ENCODE results near the gene JPH2. TPM values are rescaled to one million over a fixed set of nuclear protein-coding genes. Genes with fewer than 3 reads are reported as not detected.
"Not testable (repeated sequence)": the region's sequence is repeated elsewhere in the genome, so short reads cannot be mapped to it uniquely, and the experiment has no call there.

Gene JPH2
- total RNA-seq, 2 experiments from 2014 or later: not detected

GRCh38 chr20:44195605-44196004, 8.6 kb upstream of the JPH2 start:
- ChIA-PET POLR2A (no interaction called here), CTCF (interaction anchor here (0.9 to 2.8 kb wide), 2 partner anchors 78 to 115 kb away, joined by 3 to 9 read pairs; partner anchors contain the start of gene FITM2)

DNA sequence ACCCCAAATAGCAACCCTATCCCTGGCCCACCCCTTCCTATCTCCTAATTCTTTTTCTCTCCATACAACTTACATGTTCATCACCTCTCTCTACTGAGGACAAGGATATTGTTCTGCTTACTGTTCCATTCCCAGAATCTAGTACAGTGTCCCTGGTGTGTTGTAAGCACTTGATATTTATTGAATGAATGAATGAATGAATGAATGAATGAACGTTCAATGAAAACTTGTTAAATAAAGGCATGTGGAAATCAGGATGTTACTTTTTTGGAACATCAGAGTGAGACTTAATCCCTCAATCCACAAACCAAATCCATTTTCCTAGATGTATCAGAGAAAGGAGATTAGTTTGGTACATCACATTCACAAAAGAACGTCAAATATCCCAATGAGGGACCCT, 6.8 kb upstream of the JPH2 start:
- CTCF ChIA-PET: no interaction called here
- POLR2A ChIA-PET: no interaction called here

DNA sequence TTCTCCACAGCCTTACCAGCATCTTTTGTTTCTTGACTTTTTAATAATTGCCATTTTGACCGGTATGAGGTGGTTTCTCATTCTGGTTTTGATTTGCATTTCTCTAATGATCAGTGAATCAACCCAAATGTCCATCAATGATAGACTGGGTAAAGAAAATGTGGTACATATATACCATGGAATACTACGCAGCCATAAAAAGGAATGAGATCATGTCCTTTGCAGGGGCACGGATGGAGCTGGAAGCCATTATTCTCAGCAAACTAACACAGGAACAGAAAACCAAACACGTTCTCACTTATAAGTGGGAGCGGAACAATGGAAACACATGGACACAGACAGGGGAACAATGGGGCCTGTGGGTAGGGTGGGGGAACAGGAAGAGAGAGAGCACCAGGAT, 4.7 kb upstream of the JPH2 start:
- POLR2A ChIA-PET: not testable (repeated sequence)
- CTCF ChIA-PET: interaction anchor here (3.6 kb wide), 1 partner anchor 73 kb away, joined by 37 read pairs; no protein-coding TSS in a partner anchor

- POLR2A ChIA-PET: not testable (repeated sequence)
- CTCF ChIA-PET: interaction anchor here (0.7 to 3.6 kb wide), 11 partner anchors 8 to 285 kb away, joined by 3 to 37 read pairs (median 3); partner anchors contain the start of gene TTPAL
Observed at GRCh38 chr20:44190197-44190852, 3.3 kb upstream of the JPH2 start.

GRCh38 chr20:44188752-44189151, 1.8 kb upstream of the JPH2 start:
- POLR2A ChIA-PET: no interaction called here
- CTCF ChIA-PET: interaction anchor here (0.6 to 3.6 kb wide), 3 partner anchors 30 to 72 kb away, joined by 3 to 37 read pairs (median 7); no protein-coding TSS in a partner anchor

GRCh38 chr20:44187772-44188709, 1.1 kb upstream of the JPH2 start:
- POLR2A ChIA-PET: no interaction called here
- CTCF ChIA-PET: interaction anchor here (0.6 to 2.0 kb wide), 2 partner anchors 24 to 72 kb away, joined by 3 to 7 read pairs; no protein-coding TSS in a partner anchor

GRCh38 chr20:44186674-44187053, 324 bp downstream of the JPH2 start:
- POLR2A ChIA-PET: no interaction called here
- CTCF ChIA-PET: interaction anchor here (2.0 kb wide), 1 partner anchor 70 kb away, joined by 7 read pairs; no protein-coding TSS in a partner anchor

GRCh38 chr20:44186201-44186600, 787 bp downstream of the JPH2 start:
- ChIA-PET CTCF (no interaction called here), POLR2A (no interaction called here)

- CTCF ChIA-PET: no interaction called here
Observed at GRCh38 chr20:44185574-44185973, 1.4 kb downstream of the JPH2 start.

DNA sequence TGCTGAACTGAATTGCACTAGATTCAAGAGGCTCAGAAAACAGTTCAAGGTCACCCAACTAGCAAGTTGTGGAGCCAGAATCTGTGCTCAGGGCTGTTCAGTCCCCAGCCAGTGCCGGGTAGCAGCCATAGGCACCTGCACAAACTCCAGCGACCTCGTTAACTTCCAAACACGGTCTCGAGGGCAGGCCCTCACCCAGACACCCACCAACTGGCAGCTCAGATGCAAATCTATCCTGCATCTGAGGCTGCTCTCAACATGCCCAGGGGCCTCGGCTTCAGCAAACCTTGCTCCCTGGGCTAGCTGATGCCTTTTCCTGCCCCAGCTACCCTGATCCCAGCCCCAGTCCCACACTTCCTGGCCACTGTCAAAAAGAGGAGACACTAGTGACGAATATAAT, 3.7 kb downstream of the JPH2 start:
- POLR2A ChIA-PET: no interaction called here

More at GRCh38 chr20:44185574-44185973, 1.4 kb downstream of the JPH2 start:
- POLR2A ChIA-PET: no interaction called here

DNA sequence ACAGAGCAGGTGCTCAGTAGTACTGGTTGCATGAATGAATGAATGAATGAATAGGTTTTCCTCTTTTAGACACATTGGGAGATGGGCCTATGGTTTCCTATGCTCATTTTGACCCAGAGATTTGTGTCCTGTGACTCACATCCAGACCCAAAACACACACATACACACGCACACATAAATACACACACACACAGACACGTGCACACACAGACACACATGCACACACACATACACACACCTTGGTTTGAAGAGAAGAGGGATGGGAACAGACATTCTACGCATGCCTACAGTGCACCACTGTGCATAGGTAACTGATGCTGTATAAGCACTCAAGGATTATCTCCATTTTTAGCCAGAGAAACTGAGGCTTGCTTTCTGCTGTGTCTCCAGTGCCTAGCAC, 4.1 kb downstream of the JPH2 start:
- POLR2A ChIA-PET: no interaction called here
- CTCF ChIA-PET: interaction anchor here (2.8 kb wide), 1 partner anchor 66 kb away, joined by 12 read pairs; no protein-coding TSS in a partner anchor

More for the DNA sequence above, 3.7 kb downstream of the JPH2 start:
- CTCF ChIA-PET: interaction anchor here (2.8 kb wide), 1 partner anchor 66 kb away, joined by 12 read pairs; no protein-coding TSS in a partner anchor

DNA sequence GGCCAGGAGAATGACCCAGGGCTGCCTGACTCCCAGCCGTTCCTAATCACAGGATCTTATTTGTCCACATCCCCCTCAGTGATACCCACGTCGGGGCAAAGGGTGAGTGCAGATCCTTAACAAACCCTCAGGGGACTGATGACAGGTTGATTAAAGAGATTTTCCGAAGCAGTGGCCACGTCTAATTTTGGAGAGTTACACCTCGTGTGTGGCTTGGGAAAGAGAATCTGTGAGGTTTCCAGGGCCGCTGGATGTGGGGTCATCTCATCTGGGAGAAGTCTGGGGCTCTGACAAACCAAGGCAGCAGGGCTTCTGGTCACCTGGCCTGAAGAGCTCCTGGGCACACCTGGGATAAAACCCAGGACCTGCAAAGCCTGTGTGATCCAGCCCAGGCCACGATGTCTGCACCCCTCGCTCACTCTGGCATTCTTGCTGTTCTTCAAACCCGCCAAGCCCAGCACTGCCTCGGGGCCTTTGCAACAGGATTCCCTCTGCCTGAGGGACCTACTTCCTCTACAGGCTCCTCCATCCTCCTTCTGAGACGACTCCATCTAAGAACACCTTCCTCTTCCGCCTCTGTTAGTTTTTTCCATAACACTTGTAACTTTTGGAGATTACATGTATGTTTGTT, 4.7 kb downstream of the JPH2 start:
- POLR2A ChIA-PET: no interaction called here
- CTCF ChIA-PET: interaction anchor here (2.8 kb wide), 1 partner anchor 65 kb away, joined by 12 read pairs; no protein-coding TSS in a partner anchor

- CTCF ChIA-PET: no interaction called here
- POLR2A ChIA-PET: no interaction called here
Observed at GRCh38 chr20:44181611-44182010, 5.4 kb downstream of the JPH2 start.

DNA sequence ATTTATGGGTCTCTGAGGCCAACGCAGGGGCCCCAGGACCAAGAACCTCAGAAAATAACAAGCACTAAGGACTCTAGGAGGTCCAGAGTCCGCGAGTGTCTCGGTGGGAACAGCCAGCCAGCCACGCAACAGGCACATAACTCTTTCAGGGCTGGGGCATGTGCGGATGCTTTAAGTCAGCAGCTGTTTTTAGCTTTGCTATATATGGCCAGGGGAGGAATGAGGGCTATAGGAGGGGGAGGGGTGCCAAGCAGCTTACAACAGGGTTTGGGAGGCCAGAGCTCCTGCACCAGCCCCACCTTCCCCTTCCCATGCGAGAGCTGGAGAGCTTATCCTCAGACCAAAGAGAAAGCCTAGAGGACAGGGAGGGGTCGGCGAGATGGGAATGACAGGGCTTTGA, 6.2 kb downstream of the JPH2 start:
- CTCF ChIA-PET: interaction anchor here (1.0 kb wide), 1 partner anchor 16 kb away, joined by 3 read pairs; no protein-coding TSS in a partner anchor

GRCh38 chr20:44176833-44177534, 10.0 kb downstream of the JPH2 start:
- CTCF ChIA-PET: no interaction called here
- POLR2A ChIA-PET: no interaction called here

More for the DNA sequence above, 6.2 kb downstream of the JPH2 start:
- POLR2A ChIA-PET: no interaction called here

DNA sequence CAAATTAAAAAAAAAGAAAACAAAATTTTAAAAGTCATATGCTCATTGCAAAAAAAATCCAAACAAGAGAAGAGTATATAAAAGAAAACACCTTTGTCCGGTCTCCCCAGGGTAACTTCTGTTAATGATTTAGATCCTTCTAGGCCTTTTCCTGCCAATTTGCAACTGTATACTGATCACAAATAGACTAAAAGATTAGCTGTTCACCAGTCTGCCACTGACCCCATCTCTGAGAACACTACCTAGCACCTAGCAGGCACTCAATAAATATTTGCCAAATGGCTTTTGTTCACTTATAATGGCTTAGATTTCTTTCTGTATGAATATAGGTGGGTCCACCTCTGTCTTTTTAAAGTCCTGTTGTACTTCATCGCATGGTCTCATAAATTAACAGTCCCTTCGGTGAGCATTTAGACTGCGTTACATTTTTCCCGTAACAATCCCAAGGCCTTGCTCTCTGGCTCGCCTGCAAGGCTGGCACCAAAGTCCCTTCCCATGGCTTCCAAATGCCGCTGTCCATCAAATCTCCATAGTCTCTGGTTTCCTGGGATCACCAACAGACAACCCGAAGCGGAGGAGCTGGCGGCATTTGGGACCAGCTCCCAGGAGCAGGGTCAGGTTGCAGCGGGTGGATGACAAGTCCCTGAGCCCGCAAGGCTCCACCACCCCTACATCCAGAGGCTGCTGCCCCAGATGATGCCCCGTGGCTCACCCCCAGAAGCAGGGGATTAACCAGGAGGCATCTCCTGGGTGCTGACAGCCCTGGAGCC, 11.8 kb downstream of the JPH2 start:
- CTCF ChIA-PET: interaction anchor here (1.5 kb wide), 1 partner anchor 42 kb away, joined by 3 read pairs; no protein-coding TSS in a partner anchor

GRCh38 chr20:44173846-44174245, 13.1 kb downstream of the JPH2 start:
- ChIA-PET POLR2A (no interaction called here), CTCF (interaction anchor here (1.5 kb wide), 1 partner anchor 43 kb away, joined by 3 read pairs; no protein-coding TSS in a partner anchor)

More for the DNA sequence above, 11.8 kb downstream of the JPH2 start:
- POLR2A ChIA-PET: no interaction called here

DNA sequence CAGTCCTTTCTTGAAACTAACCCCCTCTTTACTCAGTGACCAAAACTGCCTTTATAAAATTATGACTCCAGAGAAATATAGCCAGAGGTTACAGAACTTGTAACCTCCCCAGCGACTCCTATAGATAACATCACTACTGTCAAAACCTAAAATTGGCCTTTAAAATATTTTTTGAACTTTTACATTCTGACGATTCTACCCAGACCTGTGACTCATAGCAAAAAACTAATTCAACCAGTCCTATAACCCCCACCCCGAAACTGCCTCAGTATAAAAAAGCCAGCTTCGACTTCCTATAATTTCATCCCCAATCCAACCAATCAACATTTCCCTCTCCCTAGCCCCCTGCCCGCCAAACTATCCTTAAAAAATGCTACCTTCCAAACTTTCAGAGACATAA, 13.9 kb downstream of the JPH2 start:
- ChIA-PET CTCF (no interaction called here), POLR2A (no interaction called here)
